GM06990 (cell line): ENCODE data around the gene TH.
"Not testable (repeated sequence)": the region's sequence is repeated elsewhere in the genome, so short reads cannot be mapped to it uniquely, and the experiment has no call there.

Experiments
- DNase-seq: peaks from one replicate; pipeline ENCODE4 v3.0.0-alpha.2; 2011; ENCODE audit not compliant: insufficient read length; ENCODE audit errors: extremely low read depth
- H3K27me3 ChIP-seq: replicated peaks from 2 replicates; pipeline ENCODE4 v1.6.0; 2011; ENCODE audit warnings: low read length; ENCODE audit not compliant: control insufficient read depth, insufficient read depth
- H3K36me3 ChIP-seq: 2 replicates; pipeline ENCODE4 v1.5.1; 2011; ENCODE audit warnings: low read length; ENCODE audit not compliant: control insufficient read depth, insufficient read depth
- H3K4me3 ChIP-seq: replicated peaks from 2 replicates; pipeline ENCODE4 v1.5.1; 2011; ENCODE audit warnings: low read depth, mild to moderate bottlenecking, control low read depth, low read length
- TF ChIP-seq, protein P1 (sequence below): IDR thresholded peaks from 2 replicates; pipeline ENCODE4 v1.5.1; 2011; ENCODE audit warnings: low read length, control low read depth, mild to moderate bottlenecking, inconsistent platforms; ENCODE audit not compliant: insufficient read depth, poor library complexity, severe bottlenecking

The TH gene

DNA sequence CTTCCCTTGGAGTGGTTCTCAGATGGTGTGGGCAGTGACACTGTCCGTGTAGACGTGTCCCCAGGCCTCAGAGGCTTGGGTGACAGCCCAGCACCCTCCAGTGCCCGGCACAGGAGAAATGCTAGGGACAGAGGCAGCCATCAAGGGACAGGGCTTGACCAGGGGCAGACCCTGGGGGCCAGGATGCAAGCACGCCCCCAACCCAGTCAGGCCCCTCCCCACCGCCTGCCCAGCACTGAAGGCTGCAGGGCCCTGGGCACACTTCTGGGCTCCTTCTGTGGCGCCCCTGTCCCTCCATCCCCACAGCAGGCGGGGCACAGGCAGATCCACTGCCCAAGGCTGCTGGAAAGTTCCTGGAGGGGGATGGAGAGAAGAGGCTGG lies 43.5 kb downstream of the TH start:
- no peak overlapping the region for H3K4me3 ChIP-seq
- H3K27me3 ChIP-seq = no peaks in the 10 kb centered on the region; the same call in 1 of the 2 replicates
- no peak for DNase-seq
- TF ChIP-seq, protein P1, sequence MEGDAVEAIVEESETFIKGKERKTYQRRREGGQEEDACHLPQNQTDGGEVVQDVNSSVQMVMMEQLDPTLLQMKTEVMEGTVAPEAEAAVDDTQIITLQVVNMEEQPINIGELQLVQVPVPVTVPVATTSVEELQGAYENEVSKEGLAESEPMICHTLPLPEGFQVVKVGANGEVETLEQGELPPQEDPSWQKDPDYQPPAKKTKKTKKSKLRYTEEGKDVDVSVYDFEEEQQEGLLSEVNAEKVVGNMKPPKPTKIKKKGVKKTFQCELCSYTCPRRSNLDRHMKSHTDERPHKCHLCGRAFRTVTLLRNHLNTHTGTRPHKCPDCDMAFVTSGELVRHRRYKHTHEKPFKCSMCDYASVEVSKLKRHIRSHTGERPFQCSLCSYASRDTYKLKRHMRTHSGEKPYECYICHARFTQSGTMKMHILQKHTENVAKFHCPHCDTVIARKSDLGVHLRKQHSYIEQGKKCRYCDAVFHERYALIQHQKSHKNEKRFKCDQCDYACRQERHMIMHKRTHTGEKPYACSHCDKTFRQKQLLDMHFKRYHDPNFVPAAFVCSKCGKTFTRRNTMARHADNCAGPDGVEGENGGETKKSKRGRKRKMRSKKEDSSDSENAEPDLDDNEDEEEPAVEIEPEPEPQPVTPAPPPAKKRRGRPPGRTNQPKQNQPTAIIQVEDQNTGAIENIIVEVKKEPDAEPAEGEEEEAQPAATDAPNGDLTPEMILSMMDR = no peak
- no peaks in the 10 kb centered on the region for H3K36me3 ChIP-seq

DNA sequence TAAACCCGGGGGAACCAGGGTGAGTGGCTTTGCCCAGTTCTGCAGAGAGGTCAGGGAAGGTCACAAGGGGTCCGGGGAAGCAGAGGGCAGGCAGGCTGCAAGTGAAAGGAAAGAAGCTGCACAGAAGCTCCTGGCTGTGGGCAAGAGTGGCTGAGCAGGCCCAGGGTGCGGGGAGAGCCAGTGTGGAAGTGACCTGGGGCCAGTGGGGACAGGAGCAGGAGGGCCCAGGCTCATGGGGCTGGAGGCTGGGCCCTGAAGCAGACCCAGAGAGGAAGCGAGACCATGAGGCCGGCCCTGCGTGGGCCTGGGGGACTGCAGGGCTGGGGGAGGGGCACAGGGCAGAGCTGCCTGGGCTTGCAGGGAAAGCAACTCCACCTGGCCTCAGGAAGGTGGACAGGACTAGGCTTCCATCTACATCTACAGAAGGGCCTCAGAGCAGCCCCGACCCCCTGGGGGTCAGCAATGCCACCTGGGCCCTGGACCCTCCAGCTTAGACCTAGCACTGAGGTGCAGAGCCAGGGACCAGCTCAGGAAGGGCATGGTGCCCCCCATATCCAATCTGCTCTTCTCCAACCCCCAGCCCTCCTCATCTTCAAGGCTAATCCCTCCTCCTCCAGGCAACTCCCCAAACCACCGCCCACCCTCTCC lies 44.0 kb downstream of the TH start:
- Histone ChIP-seq H3K27me3 (no peaks in the 10 kb centered on the region; the same call in 1 of the 2 replicates), H3K36me3 (no peaks in the 10 kb centered on the region), H3K4me3 (no peak overlapping the region)
- DNase-seq = no peak
- TF ChIP-seq, protein P1 = no peak

DNA sequence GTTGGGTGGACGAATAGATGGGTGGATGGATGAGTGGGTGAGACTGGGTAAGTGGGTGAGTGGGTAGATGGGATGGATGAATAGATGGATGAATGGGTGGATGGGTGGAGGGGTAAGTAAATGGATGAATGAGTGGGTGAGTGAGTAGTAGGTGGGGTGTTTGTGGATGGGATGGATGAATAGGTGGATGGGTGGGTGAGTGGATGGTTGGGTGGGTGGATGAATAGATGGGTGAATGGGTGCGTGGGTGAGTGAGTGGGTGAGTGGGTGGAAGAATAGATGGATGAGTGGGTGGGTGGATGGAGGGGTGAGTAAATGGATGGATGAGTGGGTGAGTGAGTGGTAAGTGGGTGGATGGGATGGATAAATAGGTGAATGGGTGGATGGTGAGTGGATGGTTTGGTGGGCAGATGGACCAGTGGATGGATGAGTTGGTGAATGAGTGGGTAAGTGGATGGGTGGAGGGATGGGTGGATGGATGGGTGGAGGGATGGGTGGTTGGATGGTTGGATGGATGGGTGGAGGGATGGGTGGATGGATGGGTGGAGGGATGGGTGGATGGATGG lies 45.0 kb downstream of the TH start:
- TF ChIP-seq, protein P1 = no peak
- Histone ChIP-seq H3K36me3 (no peaks in the 10 kb centered on the region), H3K27me3 (no peaks in the 10 kb centered on the region; the same call in 1 of the 2 replicates), H3K4me3 (no peak overlapping the region)
- no peak for DNase-seq

DNA sequence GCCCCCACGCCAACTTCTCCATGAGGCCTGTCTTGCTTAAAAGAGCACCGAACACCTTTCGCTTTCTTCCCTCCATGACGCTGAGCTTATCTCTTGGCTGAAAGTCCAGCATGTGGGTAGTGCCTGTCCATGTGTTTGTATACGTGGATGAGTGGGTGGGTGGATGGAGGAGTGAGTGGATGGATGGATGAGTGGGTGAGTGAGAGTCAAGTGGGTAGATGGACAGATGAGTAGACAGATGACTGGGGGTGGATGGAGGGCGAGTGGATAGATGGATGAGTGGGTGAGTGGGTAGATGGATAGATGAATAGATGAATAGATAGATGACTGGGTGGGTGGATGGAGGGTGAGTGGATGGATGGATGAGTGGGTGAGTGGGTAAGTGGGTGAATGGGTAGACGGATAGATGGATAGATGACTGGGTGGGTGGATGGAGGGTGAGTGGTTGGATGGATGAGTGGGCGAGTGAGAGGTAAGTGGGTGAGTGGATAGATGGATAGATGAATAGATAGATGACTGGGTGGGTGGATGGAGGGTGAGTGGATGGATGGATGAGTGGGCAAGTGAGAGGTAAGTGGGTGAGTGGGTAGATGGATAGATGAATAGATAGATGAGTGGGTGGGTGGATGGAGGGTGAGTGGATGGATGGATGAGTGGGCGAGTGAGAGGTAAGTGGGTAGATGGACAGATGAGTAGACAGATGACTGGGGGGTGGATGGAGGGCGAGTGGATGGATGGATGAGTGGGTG lies 46.7 kb downstream of the TH start:
- not testable (repeated sequence) for H3K4me3 ChIP-seq, H3K27me3 ChIP-seq, H3K36me3 ChIP-seq, DNase-seq

DNA sequence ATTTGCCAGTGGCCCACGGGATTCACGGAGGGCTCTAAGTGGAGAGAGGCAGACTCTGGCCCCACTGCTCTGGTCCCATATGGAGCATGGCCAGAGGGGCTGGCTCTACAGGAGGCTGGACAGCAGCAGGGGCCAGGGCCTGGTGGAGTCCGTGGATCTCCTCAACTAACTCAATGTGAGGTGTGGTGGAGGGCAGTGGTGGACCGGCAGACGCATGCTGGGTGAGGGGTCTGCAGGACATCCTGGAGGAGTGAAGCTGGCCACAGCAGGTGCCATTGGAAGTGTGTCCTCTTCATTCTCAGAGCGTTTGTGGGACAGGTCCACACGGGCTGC lies 48.0 kb downstream of the TH start:
- Histone ChIP-seq H3K4me3 (no peak overlapping the region), H3K36me3 (no peaks in the 10 kb centered on the region), H3K27me3 (no peaks in the 10 kb centered on the region; the same call in 1 of the 2 replicates)
- DNase-seq = no peak
- TF ChIP-seq, protein P1 = no peak

DNA sequence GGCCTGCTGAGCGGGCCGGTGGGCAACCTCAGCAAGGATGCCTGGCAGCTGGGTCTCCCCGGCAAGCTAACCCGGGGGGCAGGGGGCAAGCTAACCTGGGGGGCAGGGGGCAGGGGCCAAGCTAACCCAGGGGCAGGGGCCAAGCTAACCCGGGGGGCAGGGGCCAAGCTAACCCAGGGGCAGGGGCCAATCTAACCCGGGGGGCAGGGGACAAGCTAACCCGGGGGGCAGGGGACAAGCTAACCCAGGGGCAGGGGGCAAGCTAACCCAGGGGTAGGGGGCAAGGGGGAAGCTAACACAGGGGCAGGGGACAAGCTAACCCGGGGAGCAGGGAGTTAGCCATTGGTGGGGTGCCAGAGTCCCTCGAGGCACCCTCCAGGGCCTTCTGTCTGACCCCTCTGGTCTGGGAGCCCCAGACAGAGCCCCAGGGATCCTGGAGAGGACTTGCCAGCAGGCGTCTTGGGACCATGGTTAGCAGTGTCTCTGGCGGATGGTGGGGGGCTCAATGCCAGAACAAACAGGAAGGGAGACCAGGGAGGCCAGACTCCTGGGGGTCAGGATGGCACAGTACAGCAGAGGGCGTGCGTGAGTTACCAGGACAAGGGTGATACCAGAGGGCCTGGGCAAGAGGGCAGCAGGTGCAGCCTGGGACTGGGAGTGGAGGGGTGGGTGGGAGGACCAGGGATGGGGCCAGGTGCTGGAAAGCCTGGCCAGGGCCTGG lies 48.5 kb downstream of the TH start:
- H3K4me3 ChIP-seq = no peak overlapping the region
- no peaks in the 10 kb centered on the region; the same call in 1 of the 2 replicates for H3K27me3 ChIP-seq
- DNase-seq = no peak
- TF ChIP-seq, protein P1 = peak; percentile 20
- H3K36me3 ChIP-seq = no peaks in the 10 kb centered on the region
